ENCODE measurements around the gene GFRA1.

GFRA1 gene

GRCh38 chr10:116270771-116271592 lies 2.0 kb downstream of the GFRA1 start:
- DNase-seq: no peak

DNA sequence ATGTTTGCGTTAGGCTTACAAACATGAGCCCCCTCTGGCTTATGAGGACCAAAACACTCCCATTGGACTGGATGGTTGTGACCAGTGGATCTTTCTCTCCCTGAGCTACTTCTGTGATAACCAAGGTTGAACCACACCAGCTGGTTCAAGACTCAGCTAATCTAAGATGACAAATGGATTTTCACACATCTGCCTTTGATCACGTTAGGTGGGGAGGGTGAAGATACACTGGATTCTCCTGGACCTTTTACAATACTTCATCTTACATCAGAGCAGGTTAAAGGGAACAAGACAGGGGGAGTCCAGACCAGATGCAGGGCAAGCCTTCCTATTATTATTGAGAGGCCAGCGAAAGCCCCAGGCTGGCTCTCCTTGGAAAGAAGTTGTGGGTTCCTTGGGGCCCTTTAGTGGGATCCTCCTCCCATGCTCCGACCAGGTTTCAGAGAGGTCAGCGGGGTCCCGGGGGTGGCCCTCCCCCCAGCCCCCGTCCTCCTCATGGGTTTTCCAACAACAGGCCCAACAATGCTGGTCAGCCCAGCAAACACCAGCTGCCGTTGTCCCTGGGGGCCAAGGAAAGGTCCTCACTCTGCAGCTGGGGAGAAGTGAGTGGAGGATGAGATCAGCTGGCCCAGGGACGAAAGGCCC lies 2.8 kb downstream of the GFRA1 start:
- DNase-seq: no peak

- no peak for DNase-seq
These were observed 3.4 kb downstream of the GFRA1 start for GRCh38 chr10:116269619-116270018.

DNA sequence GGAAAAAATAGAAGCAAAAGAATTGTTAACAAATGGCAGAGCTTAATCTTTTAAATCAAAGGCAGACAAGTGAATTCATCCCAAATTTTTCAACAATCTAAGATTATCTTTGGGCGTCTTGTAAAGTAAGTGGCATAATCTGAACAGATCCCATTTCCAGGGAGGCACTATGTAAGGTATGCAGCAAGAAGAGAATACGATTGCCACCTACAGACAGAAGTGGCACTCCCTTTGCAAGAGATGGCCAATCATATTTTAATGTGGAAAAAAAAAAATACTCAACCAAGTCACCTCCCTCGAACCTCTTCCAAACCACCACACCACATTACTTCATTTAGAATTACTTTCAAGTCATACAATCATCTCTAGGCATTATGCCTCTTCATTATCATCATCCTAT lies 4.0 kb downstream of the GFRA1 start:
- no peak for DNase-seq

- no peak for DNase-seq
These were observed 7.3 kb downstream of the GFRA1 start for GRCh38 chr10:116265686-116266085.

GRCh38 chr10:116263870-116264655 lies 8.9 kb downstream of the GFRA1 start:
- DNase-seq: no peak

DNA sequence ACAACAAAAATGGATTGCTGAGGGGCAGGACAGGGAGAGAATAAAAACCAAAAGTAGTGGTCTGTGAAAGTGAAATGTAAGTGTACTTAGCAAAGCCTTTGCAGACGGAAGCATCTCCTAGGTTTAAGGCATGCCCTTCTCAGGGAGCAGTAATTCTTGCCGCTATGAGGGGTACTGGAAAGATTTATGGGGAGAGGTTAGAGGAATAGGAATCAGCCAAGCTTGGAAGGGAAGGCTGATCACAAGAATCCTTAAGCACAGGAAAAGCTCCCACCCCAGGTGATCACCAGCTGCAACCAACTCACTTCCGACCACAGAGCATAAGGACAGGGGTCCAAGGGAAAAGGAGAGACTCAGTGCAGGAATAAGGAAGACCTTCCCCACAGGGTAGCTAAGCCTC lies 10.3 kb downstream of the GFRA1 start:
- no peak for DNase-seq

GRCh38 chr10:116260599-116260998 lies 12.4 kb downstream of the GFRA1 start:
- DNase-seq: no peak

- DNase-seq: no peak
These were observed 13.4 kb downstream of the GFRA1 start for GRCh38 chr10:116259638-116260037.

GRCh38 chr10:116257785-116258184 lies 15.2 kb downstream of the GFRA1 start:
- DNase-seq: no peak

- no peak for DNase-seq
These were observed 16.2 kb downstream of the GFRA1 start for GRCh38 chr10:116256752-116257259.

DNA sequence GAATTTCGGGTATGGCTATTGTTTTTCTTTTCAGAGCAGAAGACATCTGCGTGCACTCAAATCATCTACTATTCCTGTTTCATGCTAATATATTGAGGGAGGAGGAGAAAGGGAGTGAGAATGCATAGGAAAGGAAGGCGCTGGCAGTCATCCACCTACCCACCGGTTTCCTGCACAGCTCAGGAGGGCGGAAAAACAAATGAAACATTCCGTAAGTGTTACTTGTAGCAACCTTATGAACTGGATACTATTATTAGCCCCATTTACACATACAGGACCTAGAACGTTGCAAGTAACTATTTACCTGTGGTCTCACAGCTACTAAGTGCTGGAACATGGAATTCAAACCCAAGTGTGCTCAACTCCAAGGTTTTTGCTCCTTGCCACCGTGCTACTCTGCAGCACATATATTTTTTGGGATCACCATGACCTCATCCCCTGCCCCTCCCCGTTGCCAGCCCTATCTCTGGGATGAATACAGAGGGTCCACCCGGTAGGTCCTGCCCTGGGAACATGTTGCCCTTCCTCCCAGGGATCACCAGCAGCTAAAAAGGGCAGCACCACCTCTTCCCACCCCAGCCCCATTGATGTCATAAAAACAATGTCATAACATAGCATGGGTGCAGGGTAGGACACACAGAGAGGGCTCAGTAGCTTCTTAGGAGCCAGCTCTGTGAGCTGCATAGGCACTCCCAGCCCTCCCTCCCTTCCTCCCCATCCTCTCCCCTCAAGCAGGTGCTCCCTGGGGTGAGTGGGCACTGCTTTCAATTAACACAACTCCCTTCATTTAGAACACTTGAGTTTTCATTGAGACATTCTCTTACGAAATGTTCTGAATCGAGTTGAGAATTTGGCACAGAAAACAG lies 16.9 kb downstream of the GFRA1 start:
- no peak for DNase-seq

GRCh38 chr10:116254422-116255155 lies 18.4 kb downstream of the GFRA1 start:
- DNase-seq: no peak

DNA sequence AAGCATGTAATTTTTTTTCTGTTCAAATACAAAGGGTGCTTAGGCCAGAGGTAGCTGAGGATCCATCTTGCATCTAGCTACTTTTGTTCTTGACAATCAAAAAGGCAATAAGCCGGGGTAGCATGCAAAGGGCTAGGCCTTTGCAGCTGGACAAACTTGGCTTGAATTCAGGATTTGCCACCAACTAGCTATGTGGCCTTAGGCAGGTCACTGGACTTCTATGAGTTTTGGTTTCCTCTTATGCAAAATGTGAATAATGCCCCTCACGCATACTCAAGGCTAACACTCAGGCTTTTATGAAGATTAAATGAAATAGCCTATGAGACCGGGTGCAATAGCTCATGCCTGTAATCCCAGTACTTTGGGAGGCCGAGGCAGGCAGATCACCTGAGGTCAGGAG lies 19.3 kb downstream of the GFRA1 start:
- DNase-seq: no peak

- no peak for DNase-seq
These were observed 21.2 kb downstream of the GFRA1 start for GRCh38 chr10:116251602-116252395.

DNA sequence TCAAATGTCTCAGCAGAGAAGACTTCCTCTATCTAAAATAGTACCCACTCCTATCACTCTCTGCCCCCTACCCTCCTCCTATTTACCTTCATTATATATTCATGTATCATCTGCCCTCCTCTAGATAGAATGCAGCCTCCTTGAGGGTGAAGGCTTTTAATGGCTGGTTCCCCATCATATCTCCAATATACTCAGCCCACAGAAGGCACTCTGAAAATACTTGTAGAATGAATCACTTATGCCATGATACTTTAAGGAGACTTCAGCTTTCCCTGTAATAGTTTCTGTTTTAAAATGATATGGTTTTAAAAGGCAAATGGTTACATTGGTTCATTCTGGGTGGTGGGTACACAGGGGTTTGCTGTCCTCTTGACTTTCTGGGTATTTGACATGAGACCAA lies 25.3 kb downstream of the GFRA1 start:
- no peak for DNase-seq

DNA sequence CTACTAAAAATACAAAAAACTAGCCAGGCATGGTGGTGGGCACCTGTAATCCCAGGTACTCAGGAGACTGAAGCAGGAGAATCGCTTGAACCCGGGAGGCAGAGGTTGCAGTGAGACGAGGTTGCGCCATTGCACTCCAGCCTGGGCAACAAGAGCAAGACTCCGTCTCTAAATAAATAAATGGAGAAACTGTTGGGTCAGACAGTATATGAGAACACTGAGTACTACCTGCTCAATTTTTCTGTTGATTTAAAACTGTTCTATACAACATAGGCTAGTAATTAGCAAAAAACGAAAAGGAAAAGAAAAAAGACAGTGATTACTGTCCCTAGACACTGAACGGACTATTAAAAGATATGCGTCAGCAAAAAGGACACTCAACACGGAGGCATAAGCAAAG lies 26.7 kb downstream of the GFRA1 start:
- DNase-seq: no peak

DNA sequence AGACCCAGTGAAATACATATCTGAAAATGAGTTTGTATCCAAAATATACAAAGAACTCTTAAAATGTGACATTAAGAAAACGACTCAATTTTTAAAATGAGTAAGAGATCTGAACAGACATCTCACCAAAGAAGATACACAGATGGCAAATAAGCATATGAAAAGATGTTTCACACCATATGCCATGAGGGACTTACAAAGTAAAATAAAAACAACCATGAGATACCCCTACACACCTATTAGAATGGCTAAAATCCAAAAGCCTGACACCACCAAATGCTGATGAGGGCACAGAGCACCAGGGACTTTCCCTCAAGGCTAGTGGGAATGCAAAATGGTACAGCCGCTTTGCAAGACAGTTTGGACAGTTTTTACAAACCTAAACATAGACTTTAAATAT lies 27.9 kb downstream of the GFRA1 start:
- no peak for DNase-seq

GRCh38 chr10:116241642-116242410 lies 31.2 kb downstream of the GFRA1 start:
- no peak for DNase-seq

- DNase-seq: no peak
These were observed 31.9 kb downstream of the GFRA1 start for GRCh38 chr10:116241085-116241484.

All from amniotic stem cell (primary cell).